Measurements from ENCODE around the gene TXNDC12.

GRCh38 chr1:52033190-52034049 is 21.6 kb downstream of the TXNDC12 start, which contains the start of gene KTI12:
- TF ChIP-seq ATF7 (IDR thresholded peaks at IDR 0.05) (peak; percentile 72), HINFP (tag; conservative IDR thresholded peaks at IDR 0.05; ENCODE audit: low read depth) (no peak), ZNF785 (CRISPR knock-in tag; IDR thresholded peaks at IDR 0.05) (no peak), TAF9B (IDR thresholded peaks at IDR 0.05; ENCODE audit: partially characterized antibody) (no peak)
